ENCODE data around the gene C1R. TPM values are rescaled to one million over a fixed set of nuclear protein-coding genes. Genes with fewer than 3 reads are reported as not detected.

C1R gene
- total RNA-seq, 1 experiment from 2014 or later = 11.5 TPM

DNA sequence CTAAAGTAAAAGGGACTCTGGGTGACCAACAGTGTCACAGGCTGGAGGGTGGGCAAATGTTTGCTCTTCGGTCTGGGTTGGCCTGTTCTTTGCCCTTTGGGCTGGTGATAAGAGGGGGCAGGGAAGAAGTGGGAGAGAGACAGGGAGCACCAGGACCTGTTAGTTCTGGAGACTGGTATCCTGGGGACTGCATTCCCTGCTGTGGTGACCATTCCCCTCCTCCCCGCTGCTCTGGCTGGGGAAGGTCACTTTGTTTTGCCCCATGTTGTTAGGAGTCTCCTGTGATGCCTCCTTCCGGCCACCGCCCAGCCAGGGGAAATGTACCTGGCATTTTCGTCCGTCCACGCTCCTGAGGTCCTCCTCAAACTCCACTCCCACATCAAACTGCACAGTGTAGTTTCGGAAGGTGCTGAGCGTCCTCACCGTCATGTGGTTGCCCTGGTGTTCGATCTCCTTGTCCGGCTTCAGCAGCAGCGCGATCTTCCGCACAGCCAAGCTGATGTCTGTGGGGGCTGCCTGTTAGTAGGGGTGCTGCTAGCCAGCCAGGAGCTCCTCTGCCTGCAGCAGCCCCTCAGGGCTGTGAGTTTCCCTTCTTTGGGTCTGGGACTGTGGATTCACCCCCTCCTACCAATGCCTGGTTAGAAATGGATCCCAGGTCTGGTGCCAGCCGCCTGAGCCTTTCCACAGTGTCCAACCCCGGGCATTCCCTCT lies 35.8 kb upstream of the C1R start:
- peaks cover 17% of the 10 kb centered on the region for H3K23me2 ChIP-seq (ENCODE audit: insufficient read length, low read depth, low read length, poor library complexity, severe bottlenecking)
- no peak overlapping the region for H2BK5ac ChIP-seq (ENCODE audit: insufficient read length, low read length)
- H4K20me1 ChIP-seq (ENCODE audit: control insufficient read depth, insufficient read depth, insufficient read length) = peaks cover 2% of the 10 kb centered on the region
- DNase-seq = no peak
- H3K79me2 ChIP-seq (ENCODE audit: insufficient read depth, low read length) = no peaks in the 10 kb centered on the region
- H3K56ac ChIP-seq (ENCODE audit: insufficient read length, low read depth, low read length) = no peak overlapping the region
- H4K5ac ChIP-seq (ENCODE audit: insufficient read length, low read depth, low read length) = no peak overlapping the region
- H4K8ac ChIP-seq (replicated peaks; ENCODE audit: insufficient read length, low read depth, low read length) = no peak overlapping the region
- TF ChIP-seq, protein P1, sequence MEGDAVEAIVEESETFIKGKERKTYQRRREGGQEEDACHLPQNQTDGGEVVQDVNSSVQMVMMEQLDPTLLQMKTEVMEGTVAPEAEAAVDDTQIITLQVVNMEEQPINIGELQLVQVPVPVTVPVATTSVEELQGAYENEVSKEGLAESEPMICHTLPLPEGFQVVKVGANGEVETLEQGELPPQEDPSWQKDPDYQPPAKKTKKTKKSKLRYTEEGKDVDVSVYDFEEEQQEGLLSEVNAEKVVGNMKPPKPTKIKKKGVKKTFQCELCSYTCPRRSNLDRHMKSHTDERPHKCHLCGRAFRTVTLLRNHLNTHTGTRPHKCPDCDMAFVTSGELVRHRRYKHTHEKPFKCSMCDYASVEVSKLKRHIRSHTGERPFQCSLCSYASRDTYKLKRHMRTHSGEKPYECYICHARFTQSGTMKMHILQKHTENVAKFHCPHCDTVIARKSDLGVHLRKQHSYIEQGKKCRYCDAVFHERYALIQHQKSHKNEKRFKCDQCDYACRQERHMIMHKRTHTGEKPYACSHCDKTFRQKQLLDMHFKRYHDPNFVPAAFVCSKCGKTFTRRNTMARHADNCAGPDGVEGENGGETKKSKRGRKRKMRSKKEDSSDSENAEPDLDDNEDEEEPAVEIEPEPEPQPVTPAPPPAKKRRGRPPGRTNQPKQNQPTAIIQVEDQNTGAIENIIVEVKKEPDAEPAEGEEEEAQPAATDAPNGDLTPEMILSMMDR (conservative IDR thresholded peaks at IDR 0.05) = no peak
- H3K79me1 ChIP-seq (ENCODE audit: insufficient read depth, low read depth, low read length, poor library complexity, severe bottlenecking) = no peaks in the 10 kb centered on the region
- H4K91ac ChIP-seq (ENCODE audit: insufficient read length, low read depth, low read length) = no peak overlapping the region
- Mint-ChIP-seq H3K4me3 (peak overlapping the region; percentile 85 to 86; a peak in 4 of 5 replicates), H3K27me3 (ENCODE audit: low read depth) (peaks cover 9% of the 10 kb centered on the region), H3K36me3 (ENCODE audit: insufficient read depth in 1 of 3, low read depth in 3 of 3) (peaks cover 0 to under 1% (median 0%) of the 10 kb centered on the region in 3 experiments; a peak in 3 of 7 replicates), H3K27ac (no peak overlapping the region), H3K9me3 (no peaks in the 10 kb centered on the region; a peak in 2 of 5 replicates), H3K4me1 (peaks cover 33 to 50% of the 10 kb centered on the region in 2 experiments)
- no peak overlapping the region for H3K4me2 ChIP-seq (ENCODE audit: insufficient read depth, insufficient read length, low read length)
- H3K18ac ChIP-seq (ENCODE audit: insufficient read length, low read depth, low read length) = no peak overlapping the region
- no peak overlapping the region for H3K14ac ChIP-seq (ENCODE audit: insufficient read depth, low read length)
- no peak overlapping the region for H2BK20ac ChIP-seq (ENCODE audit: low read depth, low read length, poor library complexity, severe bottlenecking)
- H3T11ph ChIP-seq (ENCODE audit: low read length) = no peak overlapping the region
- no peak overlapping the region for H3K4ac ChIP-seq (ENCODE audit: low read depth, low read length)
- no peak overlapping the region for H3K27ac ChIP-seq (ENCODE audit: insufficient read length, low read depth, low read length)
- H2BK15ac ChIP-seq (ENCODE audit: low read depth, low read length) = no peak overlapping the region
- no peaks in the 10 kb centered on the region for H3K9me3 ChIP-seq (ENCODE audit: control insufficient read depth, low read depth, low read length)
- no peak overlapping the region for H2AFZ ChIP-seq (ENCODE audit: low read length)
- H2AK5ac ChIP-seq (ENCODE audit: insufficient read length, low read length) = no peak overlapping the region
- no peak overlapping the region for H3K9ac ChIP-seq (ENCODE audit: extremely low read depth, insufficient read length, low read length)
- H3K4me1 ChIP-seq (ENCODE audit: insufficient read depth, low read length) = peaks cover 12% of the 10 kb centered on the region; the same call in 1 of the 2 replicates
- no peak overlapping the region for H2BK120ac ChIP-seq (ENCODE audit: low read depth, low read length, poor library complexity, severe bottlenecking)
- H3K27me3 ChIP-seq (ENCODE audit: insufficient read depth, low read length) = no peaks in the 10 kb centered on the region; the same call in 1 of the 2 replicates
- H3K23ac ChIP-seq (ENCODE audit: insufficient read length, low read depth, low read length) = no peak overlapping the region
- no peak overlapping the region for H2BK12ac ChIP-seq (ENCODE audit: insufficient read length, low read depth, low read length)
- no CpG with 5 or more reads among the region's 17 CpGs for WGBS (ENCODE audit: extremely low coverage, insufficient read length, low lambda C conversion rate)

Data from H9 (cell line).